Natural killer cell (primary cell): Measurements from ENCODE around the gene KERA. TPM values are rescaled to one million over a fixed set of nuclear protein-coding genes. Genes with fewer than 3 reads are reported as not detected.

Source experiments
- ATAC-seq, 3 donors: fragments of 150-1000 bp in 2 of 3; fragments of 200-7000 bp in 1 of 3; cut with Tn5 transposase; 1 replicate in 1 of 3; 2 replicates in 2 of 3; pipeline ENCODE4 v1.10.0; 2021; ENCODE audit warnings: mild to moderate bottlenecking in 2 of 3, moderate library complexity in 2 of 3
- DNase-seq, 2 donors: peaks; one replicate each; pipeline versions ENCODE4 v3.0.0 to v3.0.0-alpha.2; 2013 to 2021; ENCODE audit warnings: mixed read lengths in 1 of 2
- H3K27ac ChIP-seq: one replicate; pipeline ENCODE4 v1.5.1; 2013; ENCODE audit warnings: mild to moderate bottlenecking, low read length
- H3K27me3 ChIP-seq: one replicate; pipeline ENCODE4 v1.6.1; 2013; ENCODE audit warnings: low read length; ENCODE audit not compliant: control insufficient read depth, insufficient read depth
- H3K36me3 ChIP-seq: one replicate; pipeline ENCODE4 v1.6.1; 2013; ENCODE audit warnings: low read length; ENCODE audit not compliant: control insufficient read depth, insufficient read depth
- H3K4me1 ChIP-seq: one replicate; pipeline ENCODE4 v1.6.1; 2013; ENCODE audit warnings: low read length; ENCODE audit not compliant: control insufficient read depth, insufficient read depth
- H3K4me3 ChIP-seq: one replicate; pipeline ENCODE4 v1.5.1; 2013; ENCODE audit warnings: low read length
- H3K9me3 ChIP-seq: one replicate; pipeline ENCODE4 v1.6.1; 2013; ENCODE audit warnings: low read length; ENCODE audit not compliant: control insufficient read depth, insufficient read depth
- H3K27ac Mint-ChIP-seq, 2 donors: one replicate each; pipeline ENCODE4 v1.8.0; 2022; ENCODE audit warnings: mild to moderate bottlenecking in 2 of 2, mixed read lengths in 2 of 2, moderate library complexity in 1 of 2
- H3K27me3 Mint-ChIP-seq, 2 donors: one replicate each; pipeline ENCODE4 v1.8.0; 2022; ENCODE audit warnings: low read depth in 2 of 2, mixed read lengths in 2 of 2
- H3K36me3 Mint-ChIP-seq: one replicate; pipeline ENCODE4 v1.8.0; 2022; ENCODE audit warnings: mixed read lengths
- H3K4me1 Mint-ChIP-seq, 2 donors: one replicate each; pipeline ENCODE4 v1.8.0; 2022; ENCODE audit warnings: mixed read lengths in 2 of 2
- H3K4me3 Mint-ChIP-seq: one replicate; pipeline ENCODE4 v1.8.0; 2022; ENCODE audit warnings: mild to moderate bottlenecking, moderate library complexity, mixed read lengths
- H3K9me3 Mint-ChIP-seq, 2 donors: one replicate each; pipeline ENCODE4 v1.8.0; 2022; ENCODE audit warnings: mixed read lengths in 2 of 2
- WGBS: methylation state at CpG from one replicate; pipeline ENCODE4 v1.1.7; 2013; ENCODE audit warnings: missing lambda C conversion rate; ENCODE audit not compliant: insufficient coverage; 5-methylcytosine and 5-hydroxymethylcytosine counted together
- intact Hi-C: fragments of 100-400 bp; cut with micrococcal nuclease; formaldehyde crosslinking; loops from one replicate; pipeline ENCODE4 v1.14.2; 2022
- total RNA-seq, 4 donors: library from RNA; stranded (reverse); fragments of 120-200 nt in 1 of 4; gene quantifications; one replicate each; pipeline versions ENCODE4 v1.2.3 to v1.2.4, GENCODE V29; 2013 to 2022
- TF ChIP-seq, protein P1 (sequence below): fragments of 200-600 bp; IDR thresholded peaks from one replicate; pipeline ENCODE4 v1.8.0; 2022; ENCODE audit warnings: antibody characterized with exemption

KERA gene
- total RNA-seq, 3 donors from 2014 or later (not counting 1 experiment from before 2014, with no cell fraction given): not detected

DNA sequence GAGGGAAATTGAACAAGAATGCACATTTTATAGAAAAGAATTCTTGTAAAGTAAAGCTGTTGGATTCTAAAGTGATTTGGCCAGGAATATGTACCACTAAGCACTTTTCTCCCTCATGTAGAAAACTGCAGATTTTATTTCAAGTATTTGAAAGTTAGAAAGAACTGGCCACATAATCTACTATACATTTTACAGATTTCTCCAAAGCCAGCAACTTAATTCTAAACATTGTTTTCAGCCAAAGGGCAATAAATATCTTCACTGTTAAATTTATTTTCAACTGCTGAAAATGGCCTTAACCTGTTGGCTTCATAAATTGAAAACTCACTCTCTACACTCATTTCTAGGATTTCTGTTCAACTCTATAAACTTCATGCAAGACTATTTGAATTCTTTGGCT lies 15.6 kb upstream of the KERA start:
- no peaks in the 10 kb centered on the region for H3K36me3 ChIP-seq
- DNase-seq (no peak), ATAC-seq (no peak)
- no peak overlapping the region for H3K4me3 ChIP-seq
- no peaks in the 10 kb centered on the region for H3K36me3 Mint-ChIP-seq
- peaks cover 0 to 2% of the 10 kb centered on the region in 2 donors for H3K27me3 Mint-ChIP-seq
- no peaks in the 10 kb centered on the region for H3K9me3 ChIP-seq
- no peaks in the 10 kb centered on the region for H3K4me1 Mint-ChIP-seq
- H3K27ac Mint-ChIP-seq: no peak overlapping the region
- intact Hi-C loops: no loop called here
- H3K27ac ChIP-seq: no peak overlapping the region
- no peaks in the 10 kb centered on the region for H3K27me3 ChIP-seq
- TF ChIP-seq, protein P1, sequence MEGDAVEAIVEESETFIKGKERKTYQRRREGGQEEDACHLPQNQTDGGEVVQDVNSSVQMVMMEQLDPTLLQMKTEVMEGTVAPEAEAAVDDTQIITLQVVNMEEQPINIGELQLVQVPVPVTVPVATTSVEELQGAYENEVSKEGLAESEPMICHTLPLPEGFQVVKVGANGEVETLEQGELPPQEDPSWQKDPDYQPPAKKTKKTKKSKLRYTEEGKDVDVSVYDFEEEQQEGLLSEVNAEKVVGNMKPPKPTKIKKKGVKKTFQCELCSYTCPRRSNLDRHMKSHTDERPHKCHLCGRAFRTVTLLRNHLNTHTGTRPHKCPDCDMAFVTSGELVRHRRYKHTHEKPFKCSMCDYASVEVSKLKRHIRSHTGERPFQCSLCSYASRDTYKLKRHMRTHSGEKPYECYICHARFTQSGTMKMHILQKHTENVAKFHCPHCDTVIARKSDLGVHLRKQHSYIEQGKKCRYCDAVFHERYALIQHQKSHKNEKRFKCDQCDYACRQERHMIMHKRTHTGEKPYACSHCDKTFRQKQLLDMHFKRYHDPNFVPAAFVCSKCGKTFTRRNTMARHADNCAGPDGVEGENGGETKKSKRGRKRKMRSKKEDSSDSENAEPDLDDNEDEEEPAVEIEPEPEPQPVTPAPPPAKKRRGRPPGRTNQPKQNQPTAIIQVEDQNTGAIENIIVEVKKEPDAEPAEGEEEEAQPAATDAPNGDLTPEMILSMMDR: no peak
- peaks cover 2 to 6% of the 10 kb centered on the region in 2 donors for H3K9me3 Mint-ChIP-seq
- no peak overlapping the region for H3K4me3 Mint-ChIP-seq
- H3K4me1 ChIP-seq: no peaks in the 10 kb centered on the region

DNA sequence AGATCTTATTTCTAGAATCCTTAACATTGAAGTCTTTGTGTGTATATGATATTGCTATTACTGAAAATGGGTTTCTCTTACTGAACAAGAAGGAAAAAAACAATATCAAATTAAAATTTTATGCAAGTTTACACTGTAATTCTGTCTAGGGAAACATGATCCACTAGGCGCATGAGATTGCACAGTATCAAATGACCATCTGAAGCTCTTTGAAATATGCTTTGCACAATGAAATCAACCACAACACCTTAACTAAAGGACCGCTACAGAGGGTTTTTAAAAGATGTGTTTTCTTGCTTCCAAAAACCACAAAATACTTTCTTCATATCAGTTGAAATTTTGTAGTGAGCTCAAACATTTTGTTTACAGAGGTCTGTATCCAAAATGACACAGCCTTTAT lies 15.1 kb upstream of the KERA start:
- Mint-ChIP-seq H3K9me3 (peaks cover 2 to 3% of the 10 kb centered on the region in 2 donors), H3K4me1 (no peaks in the 10 kb centered on the region), H3K4me3 (no peak overlapping the region), H3K36me3 (no peaks in the 10 kb centered on the region), H3K27me3 (no peaks in the 10 kb centered on the region), H3K27ac (no peak overlapping the region)
- intact Hi-C loops: no loop called here
- H3K9me3 ChIP-seq: no peaks in the 10 kb centered on the region
- H3K4me3 ChIP-seq: no peak overlapping the region
- H3K27me3 ChIP-seq: no peaks in the 10 kb centered on the region
- 83% methylated on average over 1 of the region's 2 CpGs for WGBS
- TF ChIP-seq, protein P1: no peak
- no peak for DNase-seq
- H3K27ac ChIP-seq: no peak overlapping the region
- no peaks in the 10 kb centered on the region for H3K4me1 ChIP-seq
- H3K36me3 ChIP-seq: no peaks in the 10 kb centered on the region
- no peak for ATAC-seq

DNA sequence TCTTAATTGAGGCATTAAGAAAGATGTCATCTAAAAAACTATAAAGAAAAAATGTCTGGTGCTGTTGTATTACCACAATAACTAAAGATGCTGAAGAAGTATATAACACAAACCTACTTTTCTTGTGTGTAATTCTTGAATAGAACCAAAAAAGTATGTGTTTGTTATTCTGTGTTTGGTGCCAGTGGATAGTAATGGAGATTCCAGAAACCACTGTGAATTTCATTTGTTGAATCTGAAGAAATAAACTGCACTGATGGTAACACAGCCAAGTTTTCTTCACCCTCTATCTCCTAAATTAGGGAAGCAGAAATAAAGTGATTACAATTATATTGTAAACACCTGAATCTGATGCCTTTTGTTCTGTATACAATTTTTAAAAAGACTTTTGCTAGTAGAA lies 13.1 kb upstream of the KERA start:
- ATAC-seq (no peak), DNase-seq (no peak)
- H3K9me3 ChIP-seq: no peaks in the 10 kb centered on the region
- no peak overlapping the region for H3K27ac Mint-ChIP-seq
- H3K9me3 Mint-ChIP-seq: peaks cover 3 to 4% of the 10 kb centered on the region in 2 donors
- no peaks in the 10 kb centered on the region for H3K36me3 Mint-ChIP-seq
- no peaks in the 10 kb centered on the region for H3K27me3 Mint-ChIP-seq
- no peaks in the 10 kb centered on the region for H3K4me1 Mint-ChIP-seq
- H3K4me3 Mint-ChIP-seq: no peak overlapping the region
- H3K4me3 ChIP-seq: no peak overlapping the region
- H3K36me3 ChIP-seq: no peaks in the 10 kb centered on the region
- intact Hi-C loops: no loop called here
- H3K27me3 ChIP-seq: no peaks in the 10 kb centered on the region
- no peak overlapping the region for H3K27ac ChIP-seq
- TF ChIP-seq, protein P1: no peak
- no peaks in the 10 kb centered on the region for H3K4me1 ChIP-seq

DNA sequence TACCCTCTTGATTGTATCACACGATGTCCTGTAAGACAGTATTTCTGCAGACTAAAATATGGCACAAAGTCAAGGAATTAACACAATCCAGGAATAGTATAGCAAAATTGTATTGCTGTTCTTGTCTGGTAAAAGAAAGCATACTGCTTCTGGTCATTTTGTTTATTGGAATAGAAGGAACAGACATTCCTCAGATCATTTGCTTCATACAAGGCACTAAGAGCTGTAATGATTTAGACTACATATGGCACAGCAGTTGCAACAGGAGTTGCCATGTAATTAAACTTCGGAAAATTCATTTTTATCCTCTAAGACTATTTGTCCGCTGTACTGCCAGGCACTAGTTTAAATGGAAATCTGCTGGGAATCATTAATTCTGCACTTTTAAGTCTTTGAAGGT lies 7.6 kb upstream of the KERA start:
- Histone ChIP-seq H3K27me3 (no peaks in the 10 kb centered on the region), H3K4me1 (no peaks in the 10 kb centered on the region), H3K27ac (no peak overlapping the region), H3K4me3 (no peak overlapping the region), H3K9me3 (no peaks in the 10 kb centered on the region), H3K36me3 (no peaks in the 10 kb centered on the region)
- Mint-ChIP-seq H3K4me3 (no peak overlapping the region), H3K9me3 (peaks cover 2% of the 10 kb centered on the region in 2 donors), H3K4me1 (no peaks in the 10 kb centered on the region), H3K27ac (no peak overlapping the region), H3K27me3 (no peaks in the 10 kb centered on the region), H3K36me3 (no peaks in the 10 kb centered on the region)
- no peak for ATAC-seq
- intact Hi-C loops: no loop called here
- no peak for DNase-seq
- TF ChIP-seq, protein P1: no peak
- WGBS: 95% methylated on average over 2 of the region's 3 CpGs
